ENCODE data around the gene TFAP2E. TPM values are rescaled to one million over a fixed set of nuclear protein-coding genes. Genes with fewer than 3 reads are reported as not detected.

The TFAP2E gene
- total RNA-seq, 1 experiment from 2014 or later = 0.26 TPM

DNA sequence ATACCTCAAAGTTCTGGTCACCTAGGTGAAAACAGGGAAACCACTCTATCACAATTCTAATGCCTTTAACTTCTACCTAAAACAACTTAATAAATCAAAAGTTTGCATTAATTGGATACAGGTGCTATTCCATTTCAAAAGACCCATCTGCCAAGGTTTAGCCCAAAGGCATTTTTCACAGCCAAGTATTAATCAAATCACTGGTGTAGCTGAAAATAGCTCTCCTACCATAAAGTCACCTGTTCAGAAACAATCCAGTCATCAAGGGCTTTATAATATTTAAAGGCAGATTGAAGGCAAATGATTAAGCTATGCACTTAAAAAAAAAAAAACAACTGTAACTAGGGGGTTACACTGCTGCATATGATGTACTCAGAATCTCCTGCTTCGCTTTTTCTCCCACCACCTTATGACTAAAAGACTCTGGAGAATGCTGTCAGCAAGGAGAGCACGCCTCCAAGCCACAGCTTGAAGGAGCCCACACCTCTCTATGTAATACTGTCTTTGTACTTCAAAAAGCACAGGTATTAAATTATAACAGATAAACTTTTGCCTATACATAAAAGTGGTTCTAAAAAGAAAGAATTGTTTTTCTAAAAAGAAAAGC, 36.5 kb upstream of the TFAP2E start:
- Histone ChIP-seq H3K4me1 (ENCODE audit: insufficient read depth, low read length) (no peaks in the 10 kb centered on the region; the same call in 1 of the 2 replicates), H3K36me3 (ENCODE audit: low read depth, low read length) (peaks cover 3% of the 10 kb centered on the region; the same call in 1 of the 2 replicates), H3K4me3 (ENCODE audit: low read length) (no peak overlapping the region), H4K20me1 (ENCODE audit: low read length) (no peaks in the 10 kb centered on the region), H3K9me3 (ENCODE audit: low read length) (no peaks in the 10 kb centered on the region), H3K79me2 (ENCODE audit: low read length) (peaks cover 8% of the 10 kb centered on the region; the same call in 1 of the 2 replicates), H3K27me3 (ENCODE audit: low read length) (no peaks in the 10 kb centered on the region), H3K9ac (ENCODE audit: low read length) (no peak overlapping the region), H3F3A (ENCODE audit: low read length, unreplicated experiment) (no peaks in the 10 kb centered on the region), H3K27ac (ENCODE audit: low read length) (no peak overlapping the region), H3K9me2 (replicated peaks; ENCODE audit: low read length) (no peaks in the 10 kb centered on the region), H2AFZ (ENCODE audit: low read length) (no peak overlapping the region), H3K4me2 (ENCODE audit: low read length) (no peak overlapping the region)
- ChIA-PET CTCF (interaction anchor here (0.7 kb wide), 1 partner anchor 86 kb away, joined by 3 read pairs; no protein-coding TSS in a partner anchor), POLR2A (ENCODE audit: unreplicated experiment) (no interaction called here)
- intact Hi-C loops (cut with micrococcal nuclease) = no loop called here
- ATAC-seq = no peak
- BruUV-seq (replicated peaks) = no TSS peak
- no peak for DNase-seq
- TF ChIP-seq EZH2 (IDR thresholded peaks at IDR 0.05; ENCODE audit: low read length, unreplicated experiment) (no peak), EZH2phosphoT487 (IDR thresholded peaks at IDR 0.05; ENCODE audit: borderline replicate concordance, low read length) (no peak)
- TF ChIP-seq, protein P1, sequence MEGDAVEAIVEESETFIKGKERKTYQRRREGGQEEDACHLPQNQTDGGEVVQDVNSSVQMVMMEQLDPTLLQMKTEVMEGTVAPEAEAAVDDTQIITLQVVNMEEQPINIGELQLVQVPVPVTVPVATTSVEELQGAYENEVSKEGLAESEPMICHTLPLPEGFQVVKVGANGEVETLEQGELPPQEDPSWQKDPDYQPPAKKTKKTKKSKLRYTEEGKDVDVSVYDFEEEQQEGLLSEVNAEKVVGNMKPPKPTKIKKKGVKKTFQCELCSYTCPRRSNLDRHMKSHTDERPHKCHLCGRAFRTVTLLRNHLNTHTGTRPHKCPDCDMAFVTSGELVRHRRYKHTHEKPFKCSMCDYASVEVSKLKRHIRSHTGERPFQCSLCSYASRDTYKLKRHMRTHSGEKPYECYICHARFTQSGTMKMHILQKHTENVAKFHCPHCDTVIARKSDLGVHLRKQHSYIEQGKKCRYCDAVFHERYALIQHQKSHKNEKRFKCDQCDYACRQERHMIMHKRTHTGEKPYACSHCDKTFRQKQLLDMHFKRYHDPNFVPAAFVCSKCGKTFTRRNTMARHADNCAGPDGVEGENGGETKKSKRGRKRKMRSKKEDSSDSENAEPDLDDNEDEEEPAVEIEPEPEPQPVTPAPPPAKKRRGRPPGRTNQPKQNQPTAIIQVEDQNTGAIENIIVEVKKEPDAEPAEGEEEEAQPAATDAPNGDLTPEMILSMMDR (conservative IDR thresholded peaks at IDR 0.05; ENCODE audit: low read depth, low read length) = no peak

DNA sequence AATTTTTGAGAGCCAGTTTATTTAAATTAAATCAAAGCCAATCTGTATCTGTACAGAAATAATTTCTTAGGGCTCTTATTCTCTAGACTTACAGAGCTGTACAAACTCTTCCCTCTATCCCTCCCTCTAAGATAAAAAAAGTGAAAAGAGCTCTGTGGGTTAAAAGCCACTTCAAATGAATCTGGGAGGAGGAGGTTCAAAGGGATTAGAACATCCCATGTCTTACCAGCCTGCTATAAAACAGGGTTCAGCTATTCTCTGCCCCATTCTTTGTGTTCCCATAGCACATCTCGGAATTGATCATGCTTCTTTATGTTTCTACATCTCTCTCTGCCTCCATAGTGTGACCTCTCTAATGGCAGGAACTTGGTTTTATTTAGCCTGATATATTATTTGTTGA, 35.3 kb upstream of the TFAP2E start:
- Histone ChIP-seq H3K9me3 (ENCODE audit: low read length) (no peaks in the 10 kb centered on the region), H3K79me2 (ENCODE audit: low read length) (peaks cover 8% of the 10 kb centered on the region; the same call in 1 of the 2 replicates), H3K27ac (ENCODE audit: low read length) (no peak overlapping the region), H3K9ac (ENCODE audit: low read length) (no peak overlapping the region), H2AFZ (ENCODE audit: low read length) (no peak overlapping the region), H3K27me3 (ENCODE audit: low read length) (no peaks in the 10 kb centered on the region), H3K4me1 (ENCODE audit: insufficient read depth, low read length) (peaks cover 6% of the 10 kb centered on the region; the same call in 1 of the 2 replicates), H3F3A (ENCODE audit: low read length, unreplicated experiment) (no peaks in the 10 kb centered on the region), H3K4me3 (ENCODE audit: low read length) (no peak overlapping the region), H3K36me3 (ENCODE audit: low read depth, low read length) (peaks cover 3% of the 10 kb centered on the region; the same call in 1 of the 2 replicates), H3K9me2 (replicated peaks; ENCODE audit: low read length) (no peaks in the 10 kb centered on the region), H3K4me2 (ENCODE audit: low read length) (no peak overlapping the region), H4K20me1 (ENCODE audit: low read length) (no peaks in the 10 kb centered on the region)
- no TSS peak for BruUV-seq (replicated peaks)
- TF ChIP-seq EZH2phosphoT487 (IDR thresholded peaks at IDR 0.05; ENCODE audit: borderline replicate concordance, low read length) (no peak), EZH2 (IDR thresholded peaks at IDR 0.05; ENCODE audit: low read length, unreplicated experiment) (no peak)
- TF ChIP-seq, protein P1 (conservative IDR thresholded peaks at IDR 0.05; ENCODE audit: low read depth, low read length) = no peak
- no peak for DNase-seq
- no peak for ATAC-seq
- CTCF ChIA-PET = interaction anchor here (0.7 to 1.0 kb wide), 3 partner anchors 13 to 762 kb away, joined by 3 to 6 read pairs (median 5); no protein-coding TSS in a partner anchor
- POLR2A ChIA-PET (ENCODE audit: unreplicated experiment) = no interaction called here
- intact Hi-C loops (cut with micrococcal nuclease) = no loop called here

Measured in PC-3 (cell line).